HEK293 (cell line): ENCODE measurements around the gene RPUSD2.

Source experiments
- CTCF ChIA-PET: fragments of 350-600 bp; formaldehyde crosslinking; extraction: SDS; loops from one replicate; lab custom pipeline; 2021; ENCODE audit warnings: antibody characterized with exemption; lab: Yijun Ruan, JAX
- POLR2A ChIA-PET: fragments of 300-600 bp; formaldehyde crosslinking; extraction: SDS; loops from one replicate; lab custom pipeline; 2020; ENCODE audit warnings: antibody characterized with exemption, inconsistent platforms; lab: Yijun Ruan, JAX
- H3K27ac ChIP-seq: fragments of 200-500 bp; sonication (Bioruptor generic); 2 replicates; pipeline ENCODE4 v1.5.1; 2014; ENCODE audit warnings: low read depth, low read length, control low read depth, inconsistent platforms; ENCODE audit errors: extremely low read depth
- H3K36me3 ChIP-seq, 2 experiments: fragments of 200-500 bp in 1 of 2; sonication (Bioruptor generic) in 1 of 2; 1 replicate in 1 of 2; 2 replicates in 1 of 2; pipeline ENCODE4 v1.5.1; 2014 to 2017; ENCODE audit warnings: inconsistent platforms in 2 of 2, low read length in 2 of 2; ENCODE audit not compliant: control insufficient read depth in 2 of 2, insufficient read depth in 1 of 2
- H3K4me1 ChIP-seq: fragments of 200-500 bp; sonication (Bioruptor generic); 2 replicates; pipeline ENCODE4 v1.5.1; 2014; ENCODE audit warnings: mild to moderate bottlenecking, low read length, inconsistent platforms; ENCODE audit not compliant: control insufficient read depth, insufficient read depth
- H3K4me3 ChIP-seq: 2 replicates; pipeline ENCODE4 v1.5.1; 2011; ENCODE audit warnings: low read depth, mild to moderate bottlenecking, control low read depth, low read length, moderate library complexity
- H3K9me3 ChIP-seq: fragments of 200-500 bp; sonication (Bioruptor generic); 2 replicates; pipeline ENCODE4 v1.5.1; 2014; ENCODE audit warnings: low read depth, low read length, inconsistent platforms; ENCODE audit not compliant: control insufficient read depth, insufficient read depth
- BCL11B ChIP-seq: fragments of 450-650 bp; formaldehyde crosslinking; IDR thresholded peaks from 2 replicates; pipeline ENCODE4 v1.5.1; 2016; ENCODE audit warnings: low read depth, missing biosample characterization, missing genetic modification characterization
- GLI2 ChIP-seq: fragments of 450-650 bp; formaldehyde crosslinking; IDR thresholded peaks from 2 replicates; pipeline ENCODE4; 2017; ENCODE audit warnings: missing biosample characterization, missing genetic modification characterization, low read depth, borderline replicate concordance
- GLI4 ChIP-seq: fragments of 450-650 bp; formaldehyde crosslinking; IDR thresholded peaks from 2 replicates; pipeline ENCODE4 v1.5.1; 2016; ENCODE audit warnings: missing biosample characterization, missing genetic modification characterization
- SCRT2 ChIP-seq: fragments of 450-650 bp; formaldehyde crosslinking; IDR thresholded peaks from 2 replicates; pipeline ENCODE4 v1.5.1; 2016; ENCODE audit warnings: missing biosample characterization, missing genetic modification characterization
- SP3 ChIP-seq: fragments of 450-650 bp; formaldehyde crosslinking; IDR thresholded peaks from 2 replicates; pipeline ENCODE4 v1.5.1; 2016; ENCODE audit warnings: missing biosample characterization, missing genetic modification characterization
- ZBTB17 ChIP-seq: fragments of 450-650 bp; formaldehyde crosslinking; IDR thresholded peaks from 2 replicates; pipeline ENCODE4 v1.5.1; 2016; ENCODE audit warnings: missing biosample characterization, missing genetic modification characterization
- ZBTB21 ChIP-seq: fragments of 450-650 bp; formaldehyde crosslinking; IDR thresholded peaks from 2 replicates; pipeline ENCODE4 v1.5.1; 2017; ENCODE audit warnings: missing biosample characterization, missing genetic modification characterization
- ZFP41 ChIP-seq: fragments of 450-650 bp; formaldehyde crosslinking; IDR thresholded peaks from 2 replicates; pipeline ENCODE4 v1.5.1; 2016; ENCODE audit warnings: missing biosample characterization, missing genetic modification characterization, borderline replicate concordance
- ZNF16 ChIP-seq: fragments of 450-650 bp; formaldehyde crosslinking; IDR thresholded peaks from 2 replicates; pipeline ENCODE4 v1.5.1; 2016; ENCODE audit warnings: low read depth, missing biosample characterization, missing genetic modification characterization
- ZNF223 ChIP-seq: fragments of 450-650 bp; formaldehyde crosslinking; IDR thresholded peaks from 2 replicates; pipeline ENCODE4 v1.5.1; 2016; ENCODE audit warnings: missing biosample characterization, missing genetic modification characterization
- ZNF292 ChIP-seq: fragments of 450-650 bp; formaldehyde crosslinking; IDR thresholded peaks from 2 replicates; pipeline ENCODE4 v1.5.1; 2016; ENCODE audit warnings: low read depth, missing biosample characterization, missing genetic modification characterization, borderline replicate concordance
- ZNF335 ChIP-seq: fragments of 450-650 bp; formaldehyde crosslinking; conservative IDR thresholded peaks from 2 replicates; pipeline ENCODE4 v1.5.1; 2016; ENCODE audit warnings: missing biosample characterization, missing genetic modification characterization
- ZNF366 ChIP-seq: fragments of 450-650 bp; formaldehyde crosslinking; conservative IDR thresholded peaks from 2 replicates; pipeline ENCODE4 v1.5.1; 2016; ENCODE audit warnings: missing biosample characterization, missing genetic modification characterization
- ZNF423 ChIP-seq: fragments of 450-650 bp; formaldehyde crosslinking; IDR thresholded peaks from 2 replicates; pipeline ENCODE4 v1.5.1; 2016; ENCODE audit warnings: missing biosample characterization, missing genetic modification characterization
- ZNF514 ChIP-seq: fragments of 450-650 bp; formaldehyde crosslinking; IDR thresholded peaks from 2 replicates; pipeline ENCODE4 v1.5.1; 2016; ENCODE audit warnings: missing biosample characterization, missing genetic modification characterization
- ZNF549 ChIP-seq: fragments of 450-650 bp; IDR thresholded peaks from 2 replicates; pipeline ENCODE4 v1.5.1; 2018; ENCODE audit warnings: missing biosample characterization, missing genetic modification characterization, mild to moderate bottlenecking, inconsistent platforms, moderate library complexity
- ZNF654 ChIP-seq: fragments of 450-650 bp; formaldehyde crosslinking; IDR thresholded peaks from 2 replicates; pipeline ENCODE4 v1.5.1; 2016; ENCODE audit warnings: low read depth, missing biosample characterization, missing genetic modification characterization
- ZNF664 ChIP-seq: fragments of 450-650 bp; formaldehyde crosslinking; IDR thresholded peaks from 2 replicates; pipeline ENCODE4 v1.5.1; 2016; ENCODE audit warnings: missing biosample characterization, missing genetic modification characterization
- ZSCAN16 ChIP-seq: fragments of 450-650 bp; formaldehyde crosslinking; IDR thresholded peaks from 2 replicates; pipeline ENCODE4 v1.5.1; 2016; ENCODE audit warnings: missing biosample characterization, missing genetic modification characterization
- TF ChIP-seq, protein P1 (sequence below): fragments of 450-650 bp; IDR thresholded peaks from 2 replicates; pipeline ENCODE4 v1.5.1; 2018; ENCODE audit warnings: missing biosample characterization, mild to moderate bottlenecking, missing genetic modification characterization
- TF ChIP-seq, protein P2 (sequence below): fragments of 450-650 bp; formaldehyde crosslinking; IDR thresholded peaks from 2 replicates; pipeline ENCODE4 v1.5.0; 2017; ENCODE audit warnings: missing biosample characterization, missing genetic modification characterization, borderline replicate concordance
- TF ChIP-seq, protein P3 (sequence below): fragments of 450-650 bp; formaldehyde crosslinking; IDR thresholded peaks from 2 replicates; pipeline ENCODE4 v1.5.1; 2016; ENCODE audit warnings: missing biosample characterization, missing genetic modification characterization
- TF ChIP-seq, protein P4 (sequence below): fragments of 450-650 bp; formaldehyde crosslinking; IDR thresholded peaks from 2 replicates; pipeline ENCODE4 v1.5.1; 2016; ENCODE audit warnings: missing biosample characterization, missing genetic modification characterization
- TF ChIP-seq, protein P5 (sequence below): fragments of 450-650 bp; formaldehyde crosslinking; IDR thresholded peaks from 2 replicates; pipeline ENCODE4 v1.5.1; 2016; ENCODE audit warnings: missing biosample characterization, missing genetic modification characterization, borderline replicate concordance

Gene RPUSD2

DNA sequence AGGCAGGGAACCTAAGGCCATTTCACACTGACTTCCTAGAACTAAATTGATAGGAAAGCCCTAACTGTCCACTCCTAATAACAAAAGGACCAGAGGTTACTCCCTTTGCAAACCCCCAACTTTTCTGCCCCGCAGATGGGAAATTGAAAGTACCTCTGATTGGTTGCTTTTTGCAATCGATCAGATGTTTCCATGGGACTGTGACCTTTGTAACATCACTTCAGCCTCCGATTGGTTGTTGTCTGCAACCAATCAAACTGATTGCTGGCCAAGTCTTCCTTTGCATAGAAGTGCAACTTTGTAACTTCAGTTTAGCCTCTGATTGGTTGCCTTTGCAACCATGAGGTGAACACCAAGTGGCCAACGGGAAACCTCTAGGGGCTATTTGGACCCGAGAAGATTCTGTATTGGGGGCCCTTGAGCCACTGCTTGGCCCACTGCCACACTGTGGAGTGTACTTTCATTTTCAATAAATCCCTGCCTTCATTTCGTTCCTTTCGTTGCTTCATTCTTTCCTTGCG, 13.7 kb downstream of the RPUSD2 start:
- Histone ChIP-seq H3K27ac (no peak overlapping the region), H3K4me3 (no peak overlapping the region), H3K4me1 (no peaks in the 10 kb centered on the region), H3K36me3 (no peaks in the 10 kb centered on the region), H3K9me3 (no peaks in the 10 kb centered on the region)
- ChIA-PET POLR2A (no interaction called here), CTCF (no interaction called here)
- TF ChIP-seq ZNF366 (tag by site-specific recombination) (no peak), BCL11B (no peak), ZFP41 (no peak), ZBTB21 (no peak), ZBTB17 (tag by site-specific recombination) (no peak), SP3 (tag by site-specific recombination) (no peak), ZNF223 (tag by site-specific recombination) (no peak), ZNF514 (tag by site-specific recombination) (no peak), ZNF292 (tag by site-specific recombination) (no peak)
- TF ChIP-seq, protein P1, sequence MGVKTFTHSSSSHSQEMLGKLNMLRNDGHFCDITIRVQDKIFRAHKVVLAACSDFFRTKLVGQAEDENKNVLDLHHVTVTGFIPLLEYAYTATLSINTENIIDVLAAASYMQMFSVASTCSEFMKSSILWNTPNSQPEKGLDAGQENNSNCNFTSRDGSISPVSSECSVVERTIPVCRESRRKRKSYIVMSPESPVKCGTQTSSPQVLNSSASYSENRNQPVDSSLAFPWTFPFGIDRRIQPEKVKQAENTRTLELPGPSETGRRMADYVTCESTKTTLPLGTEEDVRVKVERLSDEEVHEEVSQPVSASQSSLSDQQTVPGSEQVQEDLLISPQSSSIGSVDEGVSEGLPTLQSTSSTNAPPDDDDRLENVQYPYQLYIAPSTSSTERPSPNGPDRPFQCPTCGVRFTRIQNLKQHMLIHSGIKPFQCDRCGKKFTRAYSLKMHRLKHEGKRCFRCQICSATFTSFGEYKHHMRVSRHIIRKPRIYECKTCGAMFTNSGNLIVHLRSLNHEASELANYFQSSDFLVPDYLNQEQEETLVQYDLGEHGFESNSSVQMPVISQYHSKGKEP, result no peak

DNA sequence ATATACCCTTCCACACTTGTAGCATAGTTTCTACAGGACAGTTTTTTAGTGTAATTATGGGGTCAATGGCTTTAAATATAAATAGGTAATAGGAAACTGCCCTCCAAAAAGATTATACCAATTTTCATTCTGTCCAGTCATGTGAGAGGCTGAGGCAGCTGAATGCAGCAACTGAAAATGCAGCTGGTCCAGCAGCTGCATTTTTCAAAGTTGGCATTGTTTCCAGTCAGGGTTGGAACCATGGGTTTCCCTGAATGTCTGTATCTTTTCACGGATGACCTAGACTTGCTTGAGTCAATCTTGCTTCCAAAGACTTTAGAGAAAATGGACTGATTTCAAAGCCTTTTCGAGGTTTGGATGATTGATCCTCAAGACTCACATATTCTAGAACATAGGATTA, 15.1 kb downstream of the RPUSD2 start:
- Histone ChIP-seq H3K9me3 (no peaks in the 10 kb centered on the region), H3K4me3 (no peak overlapping the region), H3K27ac (no peak overlapping the region), H3K36me3 (no peaks in the 10 kb centered on the region), H3K4me1 (no peaks in the 10 kb centered on the region)
- ChIA-PET POLR2A (no interaction called here), CTCF (interaction anchor here (0.6 kb wide), 1 partner anchor 94 kb away, joined by 3 read pairs; no protein-coding TSS in a partner anchor)
- no peak for TF ChIP-seq ZNF654
- no peak for TF ChIP-seq ZNF549
- TF ChIP-seq ZNF335 (tag by site-specific recombination), result no peak
- TF ChIP-seq ZNF423 (tag by site-specific recombination), result no peak
- TF ChIP-seq GLI4 (tag by site-specific recombination), result no peak
- TF ChIP-seq, protein P2, sequence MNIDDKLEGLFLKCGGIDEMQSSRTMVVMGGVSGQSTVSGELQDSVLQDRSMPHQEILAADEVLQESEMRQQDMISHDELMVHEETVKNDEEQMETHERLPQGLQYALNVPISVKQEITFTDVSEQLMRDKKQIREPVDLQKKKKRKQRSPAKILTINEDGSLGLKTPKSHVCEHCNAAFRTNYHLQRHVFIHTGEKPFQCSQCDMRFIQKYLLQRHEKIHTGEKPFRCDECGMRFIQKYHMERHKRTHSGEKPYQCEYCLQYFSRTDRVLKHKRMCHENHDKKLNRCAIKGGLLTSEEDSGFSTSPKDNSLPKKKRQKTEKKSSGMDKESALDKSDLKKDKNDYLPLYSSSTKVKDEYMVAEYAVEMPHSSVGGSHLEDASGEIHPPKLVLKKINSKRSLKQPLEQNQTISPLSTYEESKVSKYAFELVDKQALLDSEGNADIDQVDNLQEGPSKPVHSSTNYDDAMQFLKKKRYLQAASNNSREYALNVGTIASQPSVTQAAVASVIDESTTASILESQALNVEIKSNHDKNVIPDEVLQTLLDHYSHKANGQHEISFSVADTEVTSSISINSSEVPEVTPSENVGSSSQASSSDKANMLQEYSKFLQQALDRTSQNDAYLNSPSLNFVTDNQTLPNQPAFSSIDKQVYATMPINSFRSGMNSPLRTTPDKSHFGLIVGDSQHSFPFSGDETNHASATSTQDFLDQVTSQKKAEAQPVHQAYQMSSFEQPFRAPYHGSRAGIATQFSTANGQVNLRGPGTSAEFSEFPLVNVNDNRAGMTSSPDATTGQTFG, result no peak
- no peak for TF ChIP-seq ZNF16
- TF ChIP-seq GLI2 (tag by site-specific recombination), result no peak
- no peak for TF ChIP-seq ZSCAN16 (tag by site-specific recombination)
- TF ChIP-seq, protein P3, sequence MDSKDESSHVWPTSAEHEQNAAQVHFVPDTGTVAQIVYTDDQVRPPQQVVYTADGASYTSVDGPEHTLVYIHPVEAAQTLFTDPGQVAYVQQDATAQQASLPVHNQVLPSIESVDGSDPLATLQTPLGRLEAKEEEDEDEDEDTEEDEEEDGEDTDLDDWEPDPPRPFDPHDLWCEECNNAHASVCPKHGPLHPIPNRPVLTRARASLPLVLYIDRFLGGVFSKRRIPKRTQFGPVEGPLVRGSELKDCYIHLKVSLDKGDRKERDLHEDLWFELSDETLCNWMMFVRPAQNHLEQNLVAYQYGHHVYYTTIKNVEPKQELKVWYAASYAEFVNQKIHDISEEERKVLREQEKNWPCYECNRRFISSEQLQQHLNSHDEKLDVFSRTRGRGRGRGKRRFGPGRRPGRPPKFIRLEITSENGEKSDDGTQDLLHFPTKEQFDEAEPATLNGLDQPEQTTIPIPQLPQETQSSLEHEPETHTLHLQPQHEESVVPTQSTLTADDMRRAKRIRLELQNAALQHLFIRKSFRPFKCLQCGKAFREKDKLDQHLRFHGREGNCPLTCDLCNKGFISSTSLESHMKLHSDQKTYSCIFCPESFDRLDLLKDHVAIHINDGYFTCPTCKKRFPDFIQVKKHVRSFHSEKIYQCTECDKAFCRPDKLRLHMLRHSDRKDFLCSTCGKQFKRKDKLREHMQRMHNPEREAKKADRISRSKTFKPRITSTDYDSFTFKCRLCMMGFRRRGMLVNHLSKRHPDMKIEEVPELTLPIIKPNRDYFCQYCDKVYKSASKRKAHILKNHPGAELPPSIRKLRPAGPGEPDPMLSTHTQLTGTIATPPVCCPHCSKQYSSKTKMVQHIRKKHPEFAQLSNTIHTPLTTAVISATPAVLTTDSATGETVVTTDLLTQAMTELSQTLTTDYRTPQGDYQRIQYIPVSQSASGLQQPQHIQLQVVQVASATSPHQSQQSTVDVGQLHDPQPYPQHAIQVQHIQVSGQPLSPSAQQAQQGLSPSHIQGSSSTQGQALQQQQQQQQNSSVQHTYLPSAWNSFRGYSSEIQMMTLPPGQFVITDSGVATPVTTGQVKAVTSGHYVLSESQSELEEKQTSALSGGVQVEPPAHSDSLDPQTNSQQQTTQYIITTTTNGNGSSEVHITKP (tag by site-specific recombination), result no peak
- no peak for TF ChIP-seq ZNF664 (tag by site-specific recombination)
- TF ChIP-seq, protein P4, sequence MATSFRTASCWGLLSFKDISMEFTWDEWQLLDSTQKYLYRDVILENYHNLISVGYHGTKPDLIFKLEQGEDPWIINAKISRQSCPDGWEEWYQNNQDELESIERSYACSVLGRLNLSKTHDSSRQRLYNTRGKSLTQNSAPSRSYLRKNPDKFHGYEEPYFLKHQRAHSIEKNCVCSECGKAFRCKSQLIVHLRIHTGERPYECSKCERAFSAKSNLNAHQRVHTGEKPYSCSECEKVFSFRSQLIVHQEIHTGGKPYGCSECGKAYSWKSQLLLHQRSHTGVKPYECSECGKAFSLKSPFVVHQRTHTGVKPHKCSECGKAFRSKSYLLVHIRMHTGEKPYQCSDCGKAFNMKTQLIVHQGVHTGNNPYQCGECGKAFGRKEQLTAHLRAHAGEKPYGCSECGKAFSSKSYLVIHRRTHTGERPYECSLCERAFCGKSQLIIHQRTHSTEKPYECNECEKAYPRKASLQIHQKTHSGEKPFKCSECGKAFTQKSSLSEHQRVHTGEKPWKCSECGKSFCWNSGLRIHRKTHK (tag by site-specific recombination), result no peak
- no peak for TF ChIP-seq SCRT2 (tag by site-specific recombination)
- TF ChIP-seq, protein P5, sequence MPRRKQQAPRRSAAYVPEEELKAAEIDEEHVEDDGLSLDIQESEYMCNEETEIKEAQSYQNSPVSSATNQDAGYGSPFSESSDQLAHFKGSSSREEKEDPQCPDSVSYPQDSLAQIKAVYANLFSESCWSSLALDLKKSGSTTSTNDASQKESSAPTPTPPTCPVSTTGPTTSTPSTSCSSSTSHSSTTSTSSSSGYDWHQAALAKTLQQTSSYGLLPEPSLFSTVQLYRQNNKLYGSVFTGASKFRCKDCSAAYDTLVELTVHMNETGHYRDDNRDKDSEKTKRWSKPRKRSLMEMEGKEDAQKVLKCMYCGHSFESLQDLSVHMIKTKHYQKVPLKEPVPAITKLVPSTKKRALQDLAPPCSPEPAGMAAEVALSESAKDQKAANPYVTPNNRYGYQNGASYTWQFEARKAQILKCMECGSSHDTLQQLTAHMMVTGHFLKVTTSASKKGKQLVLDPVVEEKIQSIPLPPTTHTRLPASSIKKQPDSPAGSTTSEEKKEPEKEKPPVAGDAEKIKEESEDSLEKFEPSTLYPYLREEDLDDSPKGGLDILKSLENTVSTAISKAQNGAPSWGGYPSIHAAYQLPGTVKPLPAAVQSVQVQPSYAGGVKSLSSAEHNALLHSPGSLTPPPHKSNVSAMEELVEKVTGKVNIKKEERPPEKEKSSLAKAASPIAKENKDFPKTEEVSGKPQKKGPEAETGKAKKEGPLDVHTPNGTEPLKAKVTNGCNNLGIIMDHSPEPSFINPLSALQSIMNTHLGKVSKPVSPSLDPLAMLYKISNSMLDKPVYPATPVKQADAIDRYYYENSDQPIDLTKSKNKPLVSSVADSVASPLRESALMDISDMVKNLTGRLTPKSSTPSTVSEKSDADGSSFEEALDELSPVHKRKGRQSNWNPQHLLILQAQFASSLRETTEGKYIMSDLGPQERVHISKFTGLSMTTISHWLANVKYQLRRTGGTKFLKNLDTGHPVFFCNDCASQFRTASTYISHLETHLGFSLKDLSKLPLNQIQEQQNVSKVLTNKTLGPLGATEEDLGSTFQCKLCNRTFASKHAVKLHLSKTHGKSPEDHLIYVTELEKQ (tag by site-specific recombination), result no peak
